GM19193 (cell line): Measurements from ENCODE around the gene CTBP2.

Source experiments
- POLR2A ChIP-seq: IDR thresholded peaks from 4 replicates; pipeline ENCODE4 v1.6.1; 2011; ENCODE audit not compliant: insufficient read depth, insufficient read length; ENCODE audit errors: extremely low read depth

Gene CTBP2

GRCh38 chr10:125014086-125014830 lies 146.1 kb downstream of the CTBP2 start:
- TF ChIP-seq POLR2A = no peak

- TF ChIP-seq POLR2A = no peak
These were observed 146.9 kb downstream of the CTBP2 start for GRCh38 chr10:125013529-125013872.

DNA sequence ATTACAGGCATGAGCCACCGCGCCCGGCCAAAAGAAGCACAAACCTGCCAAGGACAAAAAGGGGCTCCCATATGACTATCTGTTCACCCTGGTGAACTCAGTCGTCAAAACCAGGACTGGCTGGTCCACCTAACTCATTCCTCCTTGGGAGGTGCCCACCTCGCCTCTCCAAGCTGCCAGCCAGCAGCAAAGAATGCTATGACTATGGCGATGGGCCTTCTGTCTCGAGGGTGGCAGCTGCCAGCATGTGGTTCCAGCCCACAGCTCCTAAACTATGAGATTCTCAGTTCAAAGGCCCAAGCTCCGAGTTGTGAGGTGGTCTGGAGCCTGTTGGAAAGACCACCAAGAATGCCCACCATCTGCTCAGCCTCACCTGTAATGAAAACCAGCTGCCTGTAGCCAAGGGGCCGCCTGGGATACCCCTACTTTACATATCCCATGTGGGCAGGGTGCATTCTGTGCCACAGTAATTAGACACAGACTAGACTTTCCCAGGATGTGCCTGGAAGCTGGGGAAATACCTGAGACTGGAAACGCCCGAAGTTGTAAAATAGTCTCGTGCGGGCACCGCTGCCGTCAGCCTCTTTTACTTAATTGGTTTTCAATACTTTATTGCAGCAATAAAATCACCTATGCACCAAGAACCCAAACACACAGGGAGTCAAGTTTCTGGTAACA lies 147.4 kb downstream of the CTBP2 start:
- no peak for TF ChIP-seq POLR2A

- TF ChIP-seq POLR2A = no peak
These were observed 148.2 kb downstream of the CTBP2 start for GRCh38 chr10:125011926-125012705.

DNA sequence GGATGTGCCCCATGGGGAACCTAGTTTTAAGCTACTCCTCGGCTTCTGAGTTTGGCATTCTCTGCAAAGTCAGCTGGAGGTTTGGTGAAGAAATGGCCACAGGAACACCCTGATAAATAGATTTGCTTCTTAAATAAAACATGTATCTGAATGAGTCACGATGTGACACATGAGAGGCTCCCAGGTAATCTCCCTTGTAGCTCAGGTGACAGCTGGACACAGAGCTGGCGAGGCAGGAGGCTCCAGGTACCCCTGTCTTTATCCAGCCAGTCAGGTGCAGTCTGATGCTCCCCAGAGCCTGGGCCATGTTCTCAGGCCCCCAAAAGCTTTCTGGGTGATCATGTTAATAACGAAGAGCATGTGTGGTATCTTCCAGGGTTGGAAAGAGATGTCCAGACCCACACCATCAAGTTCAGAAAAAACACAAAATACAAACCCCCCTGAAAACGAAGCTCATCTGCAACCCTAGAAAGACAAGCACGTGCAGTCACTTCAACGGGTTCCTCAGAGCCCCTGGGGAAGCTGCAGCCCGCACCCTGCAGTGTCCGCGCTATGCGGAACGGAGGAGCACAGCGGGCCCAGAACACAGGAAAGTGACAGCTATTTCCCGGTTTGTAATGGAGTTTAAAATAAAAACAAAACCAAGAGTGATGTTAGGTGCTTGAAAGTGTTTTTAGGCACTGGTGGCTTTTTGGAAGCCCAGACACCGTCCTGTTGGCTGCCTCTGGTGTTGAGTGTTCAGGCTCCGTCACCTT lies 149.0 kb downstream of the CTBP2 start:
- no peak for TF ChIP-seq POLR2A

- TF ChIP-seq POLR2A = no peak
These were observed 150.0 kb downstream of the CTBP2 start for GRCh38 chr10:125010362-125010761.

DNA sequence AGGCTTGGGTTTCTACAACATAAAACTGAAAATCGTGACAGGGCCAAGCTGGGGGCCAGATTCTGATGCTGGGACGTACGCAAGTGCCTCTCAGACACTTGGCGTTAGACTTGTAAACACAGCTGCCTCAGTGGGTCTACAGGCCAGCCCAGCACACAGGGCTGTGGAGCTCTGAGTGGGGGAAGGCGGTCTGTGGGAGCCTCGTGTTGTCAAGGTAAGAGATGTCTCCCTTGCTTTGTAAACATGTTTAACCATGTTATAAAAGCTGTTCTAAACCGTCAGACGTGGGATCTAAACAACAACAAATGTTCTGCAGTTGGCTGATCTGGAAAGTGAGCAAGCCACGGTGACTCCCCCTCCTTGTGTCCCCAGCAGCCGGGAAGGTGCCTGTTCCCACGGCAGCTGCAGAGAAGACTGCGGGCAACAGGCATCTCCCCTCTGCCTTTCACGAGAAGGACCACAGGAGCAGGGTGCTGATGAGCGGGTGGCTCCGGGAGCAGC lies 150.7 kb downstream of the CTBP2 start:
- no peak for TF ChIP-seq POLR2A

GRCh38 chr10:125008689-125009638 lies 151.4 kb downstream of the CTBP2 start:
- no peak for TF ChIP-seq POLR2A

DNA sequence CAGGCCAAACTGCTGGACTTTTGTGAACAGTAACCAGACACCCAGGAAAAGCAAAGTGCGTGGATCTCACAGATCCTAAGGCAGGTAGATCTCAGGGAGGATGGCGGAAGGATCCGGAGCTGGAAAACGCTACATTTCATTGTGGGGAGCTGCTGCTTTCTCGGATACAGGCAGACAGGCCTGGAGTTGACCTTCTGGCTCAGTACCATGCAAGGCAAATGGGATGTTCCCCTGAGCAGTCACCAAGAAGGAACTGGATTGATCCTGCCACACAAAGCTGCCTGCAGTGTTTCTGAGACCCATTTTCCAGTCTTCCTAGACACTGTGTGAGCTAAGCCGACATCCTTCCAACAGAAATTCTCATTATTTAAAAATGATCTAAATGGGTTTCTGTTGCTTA lies 152.9 kb downstream of the CTBP2 start:
- TF ChIP-seq POLR2A = no peak

DNA sequence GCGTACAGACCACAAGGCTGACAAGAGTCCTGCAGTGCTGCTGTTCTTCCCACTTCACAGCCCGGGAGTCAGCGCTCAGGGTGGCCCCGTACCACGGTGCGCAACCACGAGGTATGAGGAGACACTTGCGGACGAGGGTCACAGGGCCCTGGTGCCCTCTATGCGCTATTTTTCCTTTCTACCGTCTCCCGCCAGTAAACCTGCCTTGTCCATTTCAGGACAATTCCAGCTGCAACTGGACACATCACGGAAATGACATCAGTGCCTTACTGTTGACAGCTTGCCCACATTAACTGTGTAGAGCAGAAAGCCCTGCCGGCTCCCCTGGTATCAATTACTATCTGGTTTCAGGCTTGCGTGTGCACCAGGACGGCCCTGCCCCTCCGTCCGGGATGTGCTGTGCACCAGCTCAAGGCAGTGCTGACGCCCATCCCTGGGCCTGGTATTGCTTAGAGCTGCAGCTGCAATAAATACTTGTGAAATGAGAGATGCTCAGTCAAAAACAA lies 153.4 kb downstream of the CTBP2 start:
- no peak for TF ChIP-seq POLR2A

DNA sequence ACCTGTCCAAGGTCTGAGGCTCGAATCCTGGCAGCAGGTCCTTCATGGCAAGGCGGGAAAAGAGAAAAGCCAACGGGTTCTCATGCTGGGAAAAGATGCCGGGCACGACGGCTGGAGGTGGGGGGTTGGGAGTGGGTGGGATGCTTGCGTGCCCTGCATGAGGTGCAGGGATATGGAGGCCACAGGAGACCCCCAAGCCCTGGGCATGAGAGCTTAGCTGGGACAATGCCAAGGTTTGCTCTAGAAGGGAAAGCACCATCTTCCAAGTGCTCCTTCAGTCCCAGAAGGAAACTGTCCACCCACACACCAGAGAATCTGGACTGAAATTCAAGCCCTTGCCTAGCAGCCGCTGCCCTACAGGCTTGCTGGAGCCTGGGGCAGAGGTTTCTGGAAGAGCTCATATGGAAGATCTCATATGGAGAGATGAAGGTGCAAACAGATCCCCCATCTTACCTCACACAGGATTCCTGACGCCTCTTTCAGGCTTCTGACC lies 154.1 kb downstream of the CTBP2 start:
- TF ChIP-seq POLR2A = no peak

DNA sequence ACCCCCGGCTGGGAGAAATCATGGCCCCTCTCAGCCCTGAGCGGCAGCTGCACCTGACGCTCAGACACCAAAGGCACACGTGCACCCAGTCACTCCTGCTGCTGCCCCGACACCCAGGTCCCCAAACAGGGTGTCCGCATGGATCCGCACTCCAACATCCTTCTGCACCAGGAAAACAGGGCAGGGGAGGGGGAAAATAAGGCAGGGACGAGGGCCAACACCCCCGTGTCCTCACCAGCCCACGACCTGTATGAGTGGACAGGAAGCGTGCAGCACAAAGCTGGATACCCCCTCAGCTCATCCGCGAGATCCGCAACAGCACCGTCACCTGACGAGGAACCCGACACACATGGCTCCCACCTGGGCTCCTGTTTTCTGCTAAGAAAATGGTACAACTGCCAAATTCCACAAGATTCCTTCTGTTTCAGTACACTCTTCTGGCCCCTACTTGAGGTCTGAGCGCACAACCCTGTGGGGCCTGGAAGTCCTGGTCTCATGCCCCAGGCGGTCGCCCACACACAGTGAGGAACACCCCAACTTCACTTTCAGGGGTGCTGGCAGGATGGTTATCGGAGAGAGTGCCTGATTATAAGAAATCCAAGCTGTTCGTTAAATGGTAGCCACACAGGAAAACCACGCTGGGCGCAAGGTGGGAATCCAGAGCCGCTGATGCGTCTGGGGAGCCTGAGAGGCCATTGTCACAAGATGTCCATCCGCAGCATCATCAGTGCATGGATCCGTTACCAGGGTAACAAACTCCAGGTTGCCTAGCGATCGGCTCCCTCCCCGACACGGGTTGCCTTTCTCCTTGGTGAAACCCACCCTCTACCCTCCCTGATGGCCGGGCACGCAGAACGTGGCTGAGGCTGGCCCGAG lies 154.8 kb downstream of the CTBP2 start:
- no peak for TF ChIP-seq POLR2A
